ENCODE data around the gene CIROP. TPM values are rescaled to one million over a fixed set of nuclear protein-coding genes. Genes with fewer than 3 reads are reported as not detected.
A peak's percentile ranks its signal among the peaks of the same experiment; 100 is the strongest.

Gene CIROP
- polyA plus RNA-seq, 5 donors = 0.05 to 0.06 TPM; not detected in 3

DNA sequence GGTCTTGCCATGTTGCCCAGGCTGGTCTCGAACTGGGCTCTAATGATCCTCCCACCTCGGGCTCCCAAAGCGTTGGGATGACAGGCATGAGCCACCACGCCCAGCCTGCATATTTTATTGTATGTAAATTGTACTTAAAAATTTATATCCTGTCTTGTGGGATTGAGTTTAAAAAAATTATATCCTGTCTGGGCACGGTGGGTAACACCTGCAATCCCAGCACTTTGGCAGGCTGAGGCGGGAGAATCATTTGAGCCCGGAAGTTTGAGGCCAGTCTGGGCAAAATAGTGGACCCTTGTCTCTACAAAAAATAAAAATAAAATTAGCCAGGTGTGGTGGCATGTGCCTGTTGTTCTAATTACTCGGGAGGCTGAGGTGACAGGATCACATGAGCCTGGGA lies 28.2 kb upstream of the CIROP start:
- DNase-seq = no peak

DNA sequence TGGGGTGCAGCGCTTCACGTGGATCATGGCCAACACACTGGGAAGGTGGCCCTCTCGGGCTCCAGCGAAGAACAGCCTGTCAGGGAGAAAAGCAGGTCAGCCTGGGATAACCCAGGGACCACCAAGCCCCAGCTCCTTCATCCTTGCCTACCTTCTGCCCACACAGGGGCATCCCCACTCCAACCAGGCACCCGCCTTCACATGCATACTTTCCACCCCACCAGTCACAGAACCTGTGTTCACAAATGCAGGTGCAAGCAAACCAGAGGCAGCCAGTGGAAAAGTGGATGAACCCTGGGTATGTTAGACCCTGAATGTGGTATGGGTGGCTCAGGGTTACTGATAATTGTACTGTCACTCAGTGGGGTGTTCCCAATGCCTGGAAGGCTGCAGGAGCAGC lies 26.7 kb upstream of the CIROP start:
- no peak for DNase-seq

DNA sequence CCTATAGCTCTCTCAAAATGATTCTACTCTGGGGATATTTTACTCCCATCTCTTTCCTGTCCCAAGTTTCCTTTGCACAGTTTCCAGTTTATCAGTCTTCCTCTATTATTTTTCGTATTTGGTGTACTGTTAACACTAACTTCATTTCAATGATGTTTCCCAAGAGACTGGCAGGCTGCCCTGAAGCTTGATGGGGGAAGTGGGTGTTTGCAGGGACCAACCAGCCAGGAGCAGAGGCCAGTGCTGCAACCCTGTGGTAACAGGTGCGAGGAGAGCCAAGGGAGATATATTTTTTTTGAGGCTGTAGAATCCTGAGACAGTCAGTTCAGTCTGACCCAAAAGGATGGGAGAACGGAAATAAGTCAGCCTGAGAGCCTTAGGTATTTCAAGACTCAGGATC lies 26.1 kb upstream of the CIROP start:
- no peak for DNase-seq

DNA sequence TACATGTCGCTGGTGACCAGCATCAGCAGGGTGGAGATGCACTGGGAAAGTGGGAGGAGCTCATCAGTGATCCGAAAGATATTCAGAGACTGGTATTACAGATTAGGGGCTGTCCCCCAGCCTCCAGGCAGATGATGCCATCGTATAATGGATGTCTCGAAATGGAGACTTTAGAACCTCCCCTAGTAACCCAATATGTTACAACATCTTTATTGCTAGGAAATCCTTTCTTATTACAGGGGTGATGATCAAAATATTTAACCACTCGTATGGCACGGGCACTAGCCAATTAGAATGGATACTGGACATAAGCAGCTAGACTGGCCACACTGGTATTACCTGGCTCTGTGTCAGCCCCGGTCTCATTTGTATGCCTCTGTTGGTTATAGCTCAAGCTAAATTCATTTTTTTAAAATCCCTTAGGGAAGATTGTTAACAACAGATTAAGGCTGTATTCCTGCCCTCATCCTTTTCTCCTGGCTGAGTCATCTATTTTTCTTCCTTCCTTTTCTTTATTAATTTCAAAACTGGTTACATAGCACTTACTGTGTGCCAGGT lies 25.0 kb upstream of the CIROP start:
- DNase-seq = no peak

DNA sequence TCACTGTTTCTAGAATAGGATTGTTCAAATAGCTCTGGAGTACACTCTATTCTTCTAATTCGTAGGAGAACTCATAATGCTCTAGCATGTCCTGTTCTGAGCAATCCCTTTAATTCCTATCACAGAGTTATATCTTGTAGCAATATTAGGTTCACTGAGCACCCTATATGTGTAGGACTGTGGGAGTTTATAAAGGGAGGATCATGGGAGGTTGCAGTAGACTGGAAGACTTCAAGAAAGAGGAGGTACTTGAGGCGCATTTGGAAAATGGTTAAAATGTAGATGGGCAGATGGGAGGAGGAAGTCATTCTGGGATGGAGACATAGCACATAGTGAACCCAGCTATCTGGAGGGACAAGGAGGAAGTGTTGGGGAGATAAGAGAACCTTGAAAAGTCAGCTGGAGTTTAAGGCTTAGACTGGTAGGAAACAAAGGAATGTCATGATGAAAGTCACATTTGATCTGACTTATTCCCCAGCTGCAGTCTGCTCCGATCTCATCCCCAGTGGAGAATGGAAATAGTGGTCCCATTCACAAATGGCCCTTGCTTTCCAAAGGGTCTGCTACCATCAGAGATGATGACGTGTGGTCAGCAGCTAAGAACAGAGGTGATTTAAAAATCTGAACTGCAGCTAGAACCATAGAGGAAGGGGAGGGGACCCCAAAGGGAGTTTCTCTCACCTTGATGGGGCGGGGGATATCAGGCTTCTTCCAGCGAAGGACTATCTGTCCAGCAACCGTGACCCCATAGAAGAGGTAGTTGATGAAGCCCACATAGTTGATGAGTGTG lies 24.4 kb upstream of the CIROP start:
- no peak for DNase-seq

DNA sequence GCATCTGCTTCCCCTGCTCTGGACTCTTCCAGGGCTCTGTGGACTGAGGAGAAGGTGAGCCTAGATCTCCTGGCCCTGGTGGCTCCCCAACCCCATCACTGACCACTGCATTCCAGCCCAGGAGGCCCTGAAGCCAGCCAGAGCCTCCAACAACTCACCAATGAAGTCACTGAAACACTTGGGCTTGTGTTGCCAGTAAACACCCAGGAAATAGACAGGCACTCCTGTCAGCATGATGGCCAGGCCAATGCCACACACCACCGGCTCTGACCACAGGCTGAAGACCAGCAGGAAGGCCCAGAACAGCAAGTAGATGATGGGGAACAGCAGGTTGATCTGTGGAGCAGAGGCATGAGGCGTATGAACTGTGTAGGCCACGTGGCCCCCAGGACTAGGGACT lies 23.1 kb upstream of the CIROP start:
- no peak for DNase-seq

DNA sequence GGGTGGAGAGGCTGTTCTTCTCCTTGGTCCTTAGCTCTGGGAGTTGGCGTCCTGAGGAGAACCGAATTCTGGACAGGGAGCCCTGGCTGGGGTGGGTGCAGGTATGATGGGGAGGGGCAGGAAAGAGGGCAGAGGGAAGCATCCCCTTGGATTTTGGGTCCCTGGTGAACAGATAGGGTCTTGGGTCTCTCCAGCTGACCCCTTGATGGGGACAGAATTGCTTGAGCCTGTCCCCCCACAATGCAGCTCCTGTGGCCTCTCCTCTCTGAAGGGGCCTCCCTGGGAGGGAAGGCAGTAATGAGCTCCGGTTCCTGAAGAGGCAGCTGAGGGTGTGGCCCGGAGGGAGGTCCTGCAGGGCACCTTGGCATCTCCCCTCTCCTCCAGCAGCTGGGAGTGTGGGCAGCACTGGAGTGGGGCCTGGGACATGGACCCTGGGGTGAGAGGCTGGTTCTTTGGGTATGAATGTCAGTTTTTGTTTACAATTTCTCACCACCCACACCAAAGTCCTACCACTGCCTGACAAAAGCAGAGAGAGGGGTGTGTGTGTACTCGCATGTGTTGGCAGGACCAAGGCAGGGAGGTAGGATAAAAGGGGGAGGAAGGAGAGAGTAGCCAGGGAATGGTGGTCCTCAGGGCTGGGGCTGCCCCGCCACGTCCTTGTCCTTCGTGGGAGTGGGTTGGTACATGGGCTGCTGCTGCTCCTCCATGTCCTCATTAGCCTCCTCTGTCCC lies 21.9 kb upstream of the CIROP start:
- DNase-seq = no peak

DNA sequence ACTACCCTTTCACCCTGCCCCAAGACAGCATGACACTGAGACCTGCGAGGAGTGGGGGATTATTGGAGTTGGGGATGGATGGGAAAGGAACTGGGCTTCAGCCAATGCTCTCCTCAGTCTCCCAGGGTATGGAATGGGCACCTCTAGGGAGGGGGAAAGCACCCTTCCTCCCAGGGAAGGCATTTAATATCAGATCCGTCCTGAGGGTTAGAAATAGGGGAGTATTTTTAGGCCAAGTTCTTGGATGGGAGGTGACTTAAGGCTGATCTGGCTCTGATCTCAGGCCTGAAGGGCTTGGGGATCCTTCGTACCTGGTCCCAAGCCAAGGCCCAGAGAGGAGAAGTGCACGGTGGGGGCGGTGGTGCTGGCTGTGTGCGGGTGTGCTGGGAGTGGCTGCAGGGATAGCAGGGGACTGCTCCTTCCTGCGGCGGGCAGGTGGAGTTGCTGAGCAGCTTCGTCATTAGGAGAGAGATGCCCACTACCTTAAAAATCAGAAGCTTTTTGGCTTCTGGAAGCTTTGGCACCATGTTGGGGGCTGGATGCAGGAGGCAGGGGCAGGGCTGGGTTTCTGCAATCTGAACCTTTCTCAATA lies 21.2 kb upstream of the CIROP start:
- no peak for DNase-seq

DNA sequence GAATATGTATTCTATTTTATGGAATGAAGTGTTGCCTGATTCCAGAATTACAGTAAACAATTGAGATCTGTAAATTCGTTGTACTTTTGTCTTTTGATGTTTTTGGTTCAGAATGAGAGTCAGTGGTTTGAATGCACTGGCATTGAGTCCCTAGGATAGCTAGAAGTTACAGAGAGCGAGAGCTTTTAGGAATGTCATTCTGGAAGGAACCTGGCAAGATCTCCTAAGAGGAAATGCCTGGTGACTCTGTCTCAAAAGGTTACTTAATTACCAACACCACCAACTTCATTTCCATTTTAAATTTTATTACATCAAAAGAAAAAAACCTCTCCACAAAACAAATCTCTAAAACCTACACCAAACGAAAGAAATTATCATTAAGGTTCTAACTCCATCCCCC lies 20.2 kb upstream of the CIROP start:
- no peak for DNase-seq

DNA sequence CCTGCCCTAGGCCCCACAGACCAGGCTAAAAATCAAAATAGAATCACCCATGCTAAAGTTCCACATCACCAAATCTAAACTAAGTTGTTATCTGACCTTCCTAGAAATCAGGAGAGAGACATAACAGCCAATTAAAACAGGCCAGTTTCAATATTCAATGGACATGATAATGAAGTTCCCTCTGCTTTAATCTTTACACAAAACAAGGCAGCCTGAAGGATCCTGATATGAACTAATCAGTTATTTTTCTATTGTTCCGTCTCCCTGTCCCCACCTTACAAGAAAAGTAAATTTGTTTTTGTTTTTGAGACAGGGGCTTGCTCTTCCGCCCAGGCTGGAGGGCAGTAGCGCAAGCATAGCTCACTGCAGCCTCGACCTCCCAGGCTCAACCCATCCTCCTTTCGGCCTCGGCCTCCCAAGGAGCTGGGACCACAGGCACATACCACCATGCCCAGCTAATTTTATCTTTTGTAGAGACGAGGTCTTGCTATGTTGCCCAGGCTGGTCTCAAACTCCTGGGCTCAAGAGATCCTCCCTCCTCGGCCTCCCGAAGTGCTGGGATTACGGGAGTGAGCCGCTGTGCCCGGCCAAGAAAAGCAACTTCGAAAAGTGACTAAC lies 19.7 kb upstream of the CIROP start:
- no peak for DNase-seq

DNA sequence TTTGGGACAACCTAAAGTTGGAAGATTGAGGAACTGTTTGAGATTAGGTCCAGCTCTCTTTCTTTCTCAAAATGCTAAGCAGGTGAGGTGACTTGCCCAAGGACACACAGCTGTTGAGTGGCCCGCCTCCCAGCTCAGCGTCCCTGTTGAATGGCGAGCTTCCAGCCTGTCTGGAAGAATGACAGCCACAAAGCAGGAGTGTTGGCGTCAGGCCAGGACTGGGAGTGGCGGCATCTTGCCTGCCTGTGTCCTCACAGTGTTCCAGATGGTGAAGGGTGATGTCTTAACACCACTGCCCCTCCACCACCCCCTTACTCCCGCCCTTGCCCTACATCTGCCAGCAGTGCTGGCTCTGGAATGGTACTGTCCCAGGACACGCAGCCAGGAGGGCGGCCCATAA lies 18.6 kb upstream of the CIROP start:
- DNase-seq = no peak

DNA sequence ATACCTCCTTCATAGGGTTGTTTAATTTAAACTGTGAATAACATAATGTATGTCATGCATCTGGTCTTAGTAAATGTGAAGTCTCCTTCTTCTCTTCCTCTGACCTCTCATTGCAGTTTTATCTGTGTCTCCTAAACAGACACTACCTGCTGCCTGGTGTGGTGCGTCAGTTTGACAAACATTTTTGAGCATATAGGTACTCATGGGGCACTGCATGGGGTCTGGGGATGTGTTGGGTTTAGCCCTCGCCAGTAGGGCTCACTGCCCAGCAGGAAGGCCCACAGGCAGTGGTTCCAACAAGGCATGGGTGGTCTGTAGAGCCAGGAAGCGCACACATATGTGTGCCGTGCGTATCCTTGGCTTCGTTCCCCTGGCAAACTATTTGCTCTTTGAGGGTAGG lies 17.3 kb upstream of the CIROP start:
- DNase-seq = no peak

DNA sequence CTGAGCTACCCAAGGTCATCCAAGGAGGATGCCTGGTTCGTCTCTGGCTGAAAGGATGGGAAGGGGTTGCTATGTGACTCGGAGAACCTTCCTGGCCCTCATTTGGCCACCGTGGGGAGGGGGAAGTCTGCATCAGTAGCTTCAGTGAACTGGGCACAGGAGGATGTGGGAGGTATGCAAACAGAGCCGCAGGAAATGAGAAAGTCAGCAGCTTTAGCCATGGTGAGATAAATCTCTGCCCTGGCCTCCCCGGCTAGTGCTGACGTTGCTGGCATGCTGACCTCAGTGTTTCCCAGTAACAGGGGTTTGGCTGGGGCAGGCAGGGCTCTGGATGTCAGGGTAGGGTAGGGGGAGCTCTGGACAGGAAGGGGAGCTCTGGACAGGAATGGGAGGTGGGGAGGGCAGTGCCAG lies 16.6 kb upstream of the CIROP start:
- no peak for DNase-seq

DNA sequence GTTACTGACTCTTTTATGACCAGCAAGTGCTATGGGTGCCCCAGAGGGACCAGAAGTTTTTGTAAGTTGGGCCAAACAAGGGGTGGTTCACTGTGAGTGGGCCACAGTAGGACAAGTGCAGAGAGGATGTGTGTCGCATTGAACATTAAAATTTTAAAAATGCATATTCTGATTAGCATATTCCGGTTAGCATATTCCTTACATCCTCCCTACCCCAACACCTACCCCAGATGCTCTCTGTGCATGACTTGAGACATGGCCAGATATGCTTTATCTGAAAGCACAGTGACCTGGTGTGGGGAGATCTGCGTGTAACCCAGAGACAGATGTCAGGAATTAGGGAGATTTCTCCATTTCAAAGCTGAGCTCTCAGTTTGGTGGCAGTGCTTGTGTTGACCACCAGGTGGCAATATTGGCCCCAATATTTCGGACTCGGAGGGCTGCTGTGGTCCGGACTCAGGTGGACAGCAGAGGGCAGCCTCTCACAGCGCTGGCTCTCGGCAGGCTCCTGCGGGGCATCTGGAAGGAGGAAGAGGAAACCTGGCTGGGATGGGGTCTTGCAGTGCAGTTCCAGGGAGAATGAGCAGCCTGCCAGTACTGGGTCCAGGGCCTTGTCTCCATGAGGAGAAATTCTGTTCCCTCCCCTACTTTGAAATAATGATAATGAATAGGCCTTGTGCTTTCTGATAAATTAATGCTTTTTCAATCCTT lies 15.9 kb upstream of the CIROP start:
- peak; percentile 78 to 87 for DNase-seq

DNA sequence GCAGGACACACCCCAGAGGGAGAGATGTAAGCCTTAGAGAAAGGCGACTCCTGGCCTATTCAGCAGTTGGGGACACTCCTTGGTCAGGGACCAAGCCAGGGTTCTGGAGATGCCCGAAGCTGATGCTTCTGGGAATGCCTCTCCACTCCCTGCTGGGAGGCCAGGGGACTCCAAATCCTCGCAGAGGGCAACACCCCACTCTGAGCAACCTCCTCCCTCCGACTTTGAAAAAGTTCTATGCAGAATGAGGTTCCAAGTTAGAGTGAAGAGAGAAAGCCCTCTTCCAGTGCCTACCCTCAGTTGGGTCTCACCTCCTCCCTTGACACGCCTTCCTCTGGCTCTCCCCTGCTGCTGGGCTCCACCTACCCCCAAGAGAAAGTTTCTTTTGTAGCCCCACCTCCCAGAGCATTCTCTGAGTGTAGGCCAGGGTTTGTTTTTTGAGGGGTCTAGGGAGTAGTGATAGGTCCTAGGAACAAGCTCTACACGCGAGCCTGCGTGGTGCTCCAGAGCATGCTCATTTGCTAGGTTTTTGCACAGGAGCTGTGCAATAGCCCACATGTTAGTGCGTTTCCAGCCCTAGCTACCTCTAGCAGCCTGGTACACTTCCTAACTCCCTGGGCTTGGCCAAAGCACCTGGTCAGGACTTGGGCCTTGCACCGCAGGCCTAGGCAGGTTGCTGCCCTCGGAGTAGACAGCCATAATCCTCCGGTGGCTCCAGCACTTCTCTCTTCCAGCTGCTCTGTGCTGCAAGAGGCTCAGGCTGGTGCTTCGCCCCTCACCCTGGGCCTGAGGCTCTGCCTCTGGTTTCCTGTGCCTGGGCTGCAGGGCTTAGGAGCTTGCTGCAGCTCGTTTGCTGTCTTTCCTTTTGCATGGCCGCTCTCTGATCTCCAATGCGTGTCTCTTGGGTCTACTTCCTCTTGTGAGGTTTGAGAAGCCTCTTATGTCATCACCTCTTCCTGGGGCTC lies 14.9 kb upstream of the CIROP start:
- no peak for DNase-seq

DNA sequence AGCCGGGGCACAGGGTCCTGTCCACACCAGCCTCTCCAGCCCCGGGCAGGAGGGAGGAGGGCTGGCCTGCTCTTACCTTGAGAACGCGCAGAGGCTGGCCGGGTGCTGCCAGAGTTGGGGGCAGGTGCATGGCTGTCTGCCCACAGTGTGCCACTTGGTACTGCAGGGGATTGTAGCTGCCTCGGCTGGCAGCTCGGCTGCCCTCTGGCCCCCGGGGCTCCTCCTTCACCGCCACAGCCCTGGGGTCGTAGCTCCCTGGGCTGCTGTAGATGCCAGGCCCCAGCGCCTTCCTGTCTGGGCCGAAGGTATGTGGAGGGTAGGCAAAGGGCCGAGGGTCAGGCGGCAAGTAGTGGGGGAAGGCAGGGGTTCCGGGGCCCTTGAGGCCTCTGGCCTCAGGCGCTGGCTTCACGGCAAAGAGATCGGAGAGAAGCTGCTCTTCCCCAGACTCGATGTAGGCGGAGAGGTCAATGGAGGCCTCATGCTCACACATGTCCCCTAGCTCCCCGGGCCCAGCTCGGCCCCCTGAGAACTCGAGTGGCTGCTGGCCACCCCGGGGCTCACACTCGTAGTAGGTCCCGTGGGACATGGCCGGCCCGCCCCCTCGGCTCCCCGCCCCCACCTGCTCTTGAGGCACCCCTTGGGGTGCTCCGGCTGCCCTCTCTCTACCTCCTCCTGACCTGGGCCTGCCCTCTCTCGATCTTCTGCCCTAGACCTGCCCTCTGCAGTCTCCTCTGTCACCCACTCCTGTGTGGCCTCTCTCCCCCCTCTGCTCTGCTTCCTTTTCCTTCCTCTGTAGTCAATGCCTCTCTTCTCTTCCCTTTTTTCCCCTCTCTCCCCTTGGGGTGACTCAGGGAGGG lies 13.9 kb upstream of the CIROP start, which contains the start of gene CEBPE:
Gene CEBPE (minus strand): TSS at position 750 of the 857 bp plus-strand sequence. CDS start 164 bp downstream, at position 586.
- DNase-seq = no peak

DNA sequence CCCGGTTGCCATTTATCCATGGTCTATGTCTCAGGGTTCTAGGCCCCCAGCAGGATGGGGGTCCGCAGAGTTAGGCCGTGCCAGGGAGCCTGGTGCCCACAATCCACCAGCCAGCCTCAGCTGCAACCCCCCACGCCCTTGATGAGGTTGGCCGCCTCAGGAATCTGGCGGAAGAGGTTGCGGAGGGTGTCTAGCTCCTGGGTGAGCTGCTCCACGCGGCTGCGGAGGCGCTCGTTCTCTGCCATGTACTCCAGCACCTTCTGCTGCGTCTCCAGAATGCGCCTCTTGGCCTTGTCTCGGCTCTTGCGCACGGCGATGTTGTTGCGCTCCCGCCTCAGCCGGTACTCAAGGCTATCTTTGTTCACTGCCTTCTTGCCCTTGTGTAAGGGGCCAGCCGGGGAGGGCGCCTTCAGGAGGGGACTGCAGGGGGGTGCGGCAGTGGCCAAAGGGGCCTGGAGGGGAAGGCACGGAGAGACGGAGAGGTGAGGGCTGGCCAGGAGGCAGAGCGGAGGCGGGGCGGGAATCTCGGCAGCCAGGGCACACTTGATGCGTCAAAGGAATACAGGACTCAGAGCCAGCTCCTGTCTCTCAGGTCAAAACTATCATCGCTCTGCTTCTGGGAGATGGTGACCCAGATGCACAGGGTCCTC lies 12.7 kb upstream of the CIROP start:
- DNase-seq = no peak

DNA sequence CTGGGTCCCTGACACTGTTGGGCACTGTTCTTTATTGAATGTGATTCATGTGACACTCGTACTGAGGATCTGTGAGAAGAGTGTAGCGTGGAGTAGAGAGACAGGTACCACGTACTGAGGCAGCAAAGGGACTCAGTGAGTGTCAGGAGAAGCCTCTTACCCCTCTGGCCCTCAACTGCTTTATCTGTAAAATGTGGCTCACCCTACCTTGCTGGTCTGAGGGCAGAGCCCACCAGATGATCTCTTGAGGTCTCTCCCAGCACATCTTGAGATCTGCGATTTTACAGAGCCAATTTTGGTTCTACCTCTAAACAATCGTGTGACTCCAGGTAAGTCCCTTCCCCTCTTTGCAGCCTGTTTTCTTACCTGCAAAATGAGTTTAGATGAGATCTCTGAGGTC lies 11.1 kb upstream of the CIROP start:
- DNase-seq = no peak

Data from right lung (tissue), 5 donors.